K562 (cell line): ENCODE measurements around the gene AKNAD1.

Source experiments
- BHLHE40 ChIP-seq: IDR thresholded peaks from 2 replicates; pipeline ENCODE4 v1.6.1; 2011; ENCODE audit warnings: low read length, improper control_type of control experiment
- BRCA1 ChIP-seq, 2 experiments: fragments of 450-650 bp in 1 of 2; sonication (generic) in 1 of 2; formaldehyde crosslinking in 1 of 2; IDR thresholded peaks; 2 replicates each; pipeline versions ENCODE4 v1.5.0 to v1.6.1; 2017 to 2020; ENCODE audit warnings: mild to moderate bottlenecking in 1 of 2, missing genetic modification reagents in 1 of 2
- CBX3 ChIP-seq, 2 experiments: IDR thresholded peaks; 1 replicate in 1 of 2; 2 replicates in 1 of 2; pipeline ENCODE4 v1.6.1; 2012; ENCODE audit warnings: inconsistent platforms in 2 of 2, low read length in 2 of 2, borderline replicate concordance in 1 of 2, control low read depth in 1 of 2
- CREB1 ChIP-seq, 2 experiments: sonication (generic) in 1 of 2; formaldehyde crosslinking in 1 of 2; IDR thresholded peaks; 2 replicates each; pipeline versions ENCODE4 v1.6.1 to v1.8.0; 2012 to 2022; ENCODE audit warnings: inconsistent platforms in 1 of 2, mild to moderate bottlenecking in 1 of 2, missing genetic modification reagents in 1 of 2, moderate library complexity in 1 of 2
- FOXK2 ChIP-seq, 2 experiments: fragments of 450-650 bp; IDR thresholded peaks in 1 of 2; conservative IDR thresholded peaks in 1 of 2; 2 replicates each; pipeline ENCODE4 v1.6.1; 2016; ENCODE audit warnings: low read depth in 2 of 2, mild to moderate bottlenecking in 1 of 2
- KDM1A ChIP-seq, 2 experiments: fragments of 450-650 bp; IDR thresholded peaks; 2 replicates each; pipeline ENCODE4 v1.6.1; 2016; ENCODE audit warnings: mild to moderate bottlenecking in 2 of 2
- KHSRP ChIP-seq: fragments of 450-650 bp; IDR thresholded peaks from 2 replicates; pipeline ENCODE4 v1.6.1; 2017
- MAFF ChIP-seq: IDR thresholded peaks from 2 replicates; pipeline ENCODE4 v1.6.1; 2012; ENCODE audit warnings: low read length, improper control_type of control experiment
- TAF1 ChIP-seq: IDR thresholded peaks from 2 replicates; pipeline ENCODE4 v1.6.1; 2011; ENCODE audit warnings: mild to moderate bottlenecking, low read length, moderate library complexity; ENCODE audit not compliant: insufficient read depth, control insufficient read depth, severe bottlenecking; ENCODE audit errors: extremely low read depth
- ZBTB8A ChIP-seq: fragments of 450-650 bp; IDR thresholded peaks from 2 replicates; pipeline ENCODE4 v1.6.1; 2018; ENCODE audit warnings: mild to moderate bottlenecking, moderate library complexity; ENCODE audit not compliant: partially characterized antibody
- ZNF444 ChIP-seq: fragments of 250-450 bp; sonication (Bioruptor Pico); IDR thresholded peaks from 2 replicates; pipeline ENCODE4 v1.4.0; 2020; ENCODE audit warnings: mild to moderate bottlenecking, moderate library complexity
- TF ChIP-seq, protein P1 (sequence below), 3 experiments: IDR thresholded peaks in 2 of 3; conservative IDR thresholded peaks in 1 of 3; 2 replicates each; pipeline ENCODE4 v1.5.1; 2011 to 2012; ENCODE audit warnings: low read length in 3 of 3, mild to moderate bottlenecking in 3 of 3, control low read depth in 2 of 3, improper control_type of control experiment in 1 of 3, inconsistent platforms in 1 of 3, low read depth in 1 of 3, mixed read lengths in 1 of 3, moderate library complexity in 1 of 3; ENCODE audit not compliant: insufficient read depth in 2 of 3

DNA sequence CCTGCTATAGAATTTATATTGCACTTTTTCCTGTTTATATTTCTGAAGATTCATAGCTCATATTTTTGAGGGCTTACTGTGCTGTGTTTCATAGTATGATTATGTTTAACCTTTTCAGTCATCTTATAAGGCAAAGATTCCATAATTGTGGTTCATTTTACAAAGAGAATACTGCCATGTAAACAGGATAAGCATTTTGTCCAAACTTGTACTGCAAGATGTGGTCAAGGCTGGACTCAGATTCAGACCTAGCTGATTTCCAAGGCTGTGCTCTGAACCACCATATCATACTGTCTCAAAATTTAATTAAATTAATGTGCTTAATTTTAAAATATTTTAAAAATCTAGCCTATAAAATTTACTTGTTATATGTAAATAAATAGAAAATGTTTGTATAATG lies 79.1 kb downstream of the AKNAD1 start:
- TF ChIP-seq, protein P1, sequence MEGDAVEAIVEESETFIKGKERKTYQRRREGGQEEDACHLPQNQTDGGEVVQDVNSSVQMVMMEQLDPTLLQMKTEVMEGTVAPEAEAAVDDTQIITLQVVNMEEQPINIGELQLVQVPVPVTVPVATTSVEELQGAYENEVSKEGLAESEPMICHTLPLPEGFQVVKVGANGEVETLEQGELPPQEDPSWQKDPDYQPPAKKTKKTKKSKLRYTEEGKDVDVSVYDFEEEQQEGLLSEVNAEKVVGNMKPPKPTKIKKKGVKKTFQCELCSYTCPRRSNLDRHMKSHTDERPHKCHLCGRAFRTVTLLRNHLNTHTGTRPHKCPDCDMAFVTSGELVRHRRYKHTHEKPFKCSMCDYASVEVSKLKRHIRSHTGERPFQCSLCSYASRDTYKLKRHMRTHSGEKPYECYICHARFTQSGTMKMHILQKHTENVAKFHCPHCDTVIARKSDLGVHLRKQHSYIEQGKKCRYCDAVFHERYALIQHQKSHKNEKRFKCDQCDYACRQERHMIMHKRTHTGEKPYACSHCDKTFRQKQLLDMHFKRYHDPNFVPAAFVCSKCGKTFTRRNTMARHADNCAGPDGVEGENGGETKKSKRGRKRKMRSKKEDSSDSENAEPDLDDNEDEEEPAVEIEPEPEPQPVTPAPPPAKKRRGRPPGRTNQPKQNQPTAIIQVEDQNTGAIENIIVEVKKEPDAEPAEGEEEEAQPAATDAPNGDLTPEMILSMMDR (IDR thresholded peaks at IDR 0.05 in 2 of 3, conservative IDR thresholded peaks at IDR 0.05 in 1 of 3; ENCODE audit: insufficient read depth in 2 of 3, low read depth in 1 of 3, low read length in 3 of 3), result no peak
- TF ChIP-seq CREB1 (IDR thresholded peaks at IDR 0.05), result no peak
- no peak for TF ChIP-seq CREB1 (CRISPR knock-in tag; IDR thresholded peaks at IDR 0.05)
- no peak for TF ChIP-seq ZBTB8A
- TF ChIP-seq MAFF, result no peak
- TF ChIP-seq FOXK2 (conservative IDR thresholded peaks at IDR 0.05 in 1 of 2, IDR thresholded peaks at IDR 0.05 in 1 of 2; ENCODE audit: low read depth in 2 of 2), result no peak
- TF ChIP-seq CBX3 (IDR thresholded peaks at IDR 0.05; ENCODE audit: borderline replicate concordance in 1 of 2, low read length in 2 of 2), result no peak
- TF ChIP-seq ZNF444 (CRISPR knock-in tag), result no peak
- no peak for TF ChIP-seq KDM1A (IDR thresholded peaks at IDR 0.05)
- TF ChIP-seq TAF1, result no peak
- TF ChIP-seq KHSRP, result no peak
- no peak for TF ChIP-seq BRCA1 (IDR thresholded peaks at IDR 0.05)
- TF ChIP-seq BRCA1 (CRISPR knock-in tag; IDR thresholded peaks at IDR 0.05), result no peak
- TF ChIP-seq BHLHE40, result no peak
